ENCODE data around the gene CORIN.

The CORIN gene

GRCh38 chr4:47675806-47676205 is 162.1 kb downstream of the CORIN start:
- H3K36me3 ChIP-seq (ENCODE audit: control insufficient read depth in 2 of 2, insufficient read depth in 1 of 2, low read length in 2 of 2) = no peaks in the 10 kb centered on the region
- CTCF ChIA-PET = interaction anchor here (0.6 kb wide), 1 partner anchor 10 kb away, joined by 3 read pairs; no protein-coding TSS in a partner anchor

GRCh38 chr4:47674144-47674543 is 163.7 kb downstream of the CORIN start:
- no peak overlapping the region for H3K4me3 ChIP-seq (ENCODE audit: low read depth, low read length)
- no peaks in the 10 kb centered on the region for H3K36me3 ChIP-seq (ENCODE audit: control insufficient read depth in 2 of 2, insufficient read depth in 1 of 2, low read length in 2 of 2)
- no peak overlapping the region for H3K27ac ChIP-seq (ENCODE audit: extremely low read depth, low read depth, low read length)
- no peaks in the 10 kb centered on the region for H3K9me3 ChIP-seq (ENCODE audit: control insufficient read depth, insufficient read depth, low read depth, low read length)
- POLR2A ChIA-PET = no interaction called here
- no peaks in the 10 kb centered on the region for H3K4me1 ChIP-seq (ENCODE audit: control insufficient read depth, insufficient read depth, low read length)
- CTCF ChIA-PET = interaction anchor here (0.7 to 1.1 kb wide), 4 partner anchors 11 to 736 kb away, joined by 3 to 5 read pairs (median 4); no protein-coding TSS in a partner anchor
- TF ChIP-seq ZBTB6 (tag by site-specific recombination; IDR thresholded peaks at IDR 0.05) (no peak), GLI2 (tag by site-specific recombination; IDR thresholded peaks at IDR 0.05; ENCODE audit: borderline replicate concordance, low read depth) (no peak), PRDM2 (tag by site-specific recombination; IDR thresholded peaks at IDR 0.05; ENCODE audit: borderline replicate concordance) (no peak), ZNF843 (tag by site-specific recombination; IDR thresholded peaks at IDR 0.05) (no peak), ZNF202 (tag by site-specific recombination; IDR thresholded peaks at IDR 0.05; ENCODE audit: borderline replicate concordance) (no peak), ZNF133 (tag by site-specific recombination; IDR thresholded peaks at IDR 0.05) (no peak), SP2 (tag by site-specific recombination; IDR thresholded peaks at IDR 0.05) (no peak), ZNF211 (tag by site-specific recombination; IDR thresholded peaks at IDR 0.05; ENCODE audit: low read depth) (no peak), ZNF660 (tag by site-specific recombination; IDR thresholded peaks at IDR 0.05) (no peak), HOXA7 (CRISPR knock-in tag; IDR thresholded peaks at IDR 0.05; ENCODE audit: borderline replicate concordance) (no peak), ZNF510 (tag by site-specific recombination; IDR thresholded peaks at IDR 0.05; ENCODE audit: insufficient replicate concordance) (no peak)

More at GRCh38 chr4:47675806-47676205, 162.1 kb downstream of the CORIN start:
- Histone ChIP-seq H3K4me3 (ENCODE audit: low read depth, low read length) (no peak overlapping the region), H3K9me3 (ENCODE audit: control insufficient read depth, insufficient read depth, low read depth, low read length) (no peaks in the 10 kb centered on the region), H3K27ac (ENCODE audit: extremely low read depth, low read depth, low read length) (no peak overlapping the region), H3K4me1 (ENCODE audit: control insufficient read depth, insufficient read depth, low read length) (no peaks in the 10 kb centered on the region)
- POLR2A ChIA-PET = interaction anchor here (0.6 kb wide), 1 partner anchor 669 kb away, joined by 3 read pairs; no protein-coding TSS in a partner anchor
- no peak for TF ChIP-seq KLF9 (tag by site-specific recombination; IDR thresholded peaks at IDR 0.05; ENCODE audit: low read depth)
- TF ChIP-seq ZNF426 (tag by site-specific recombination; IDR thresholded peaks at IDR 0.05) = no peak
- TF ChIP-seq ZNF76 (tag by site-specific recombination; IDR thresholded peaks at IDR 0.05; ENCODE audit: borderline replicate concordance, low read depth) = no peak
- TF ChIP-seq REPIN1 (tag by site-specific recombination; IDR thresholded peaks at IDR 0.05; ENCODE audit: low read depth) = no peak
- TF ChIP-seq YY2 (tag by site-specific recombination; IDR thresholded peaks at IDR 0.05) = no peak
- no peak for TF ChIP-seq KLF1 (tag by site-specific recombination; IDR thresholded peaks at IDR 0.05)
- no peak for TF ChIP-seq BCL6B (tag by site-specific recombination; IDR thresholded peaks at IDR 0.05)
- no peak for TF ChIP-seq ZNF18 (tag by site-specific recombination; IDR thresholded peaks at IDR 0.05)
- TF ChIP-seq ELK4 (IDR thresholded peaks at IDR 0.05; ENCODE audit: borderline replicate concordance, low read depth, low read length) = no peak
- TF ChIP-seq ZNF221 (tag by site-specific recombination; IDR thresholded peaks at IDR 0.05; ENCODE audit: borderline replicate concordance) = no peak
- no peak for TF ChIP-seq SCRT1 (tag by site-specific recombination; IDR thresholded peaks at IDR 0.05; ENCODE audit: borderline replicate concordance)
- no peak for TF ChIP-seq ZNF266 (tag by site-specific recombination; IDR thresholded peaks at IDR 0.05; ENCODE audit: low read depth)
